HG03064 (cell line): ENCODE results near the gene JMJD4.

Source experiments
- ATAC-seq: cut with Tn5 transposase; IDR thresholded peaks from one replicate; pipeline ENCODE4 v1.9.1; 2021; ENCODE audit warnings: low read depth; ENCODE audit not compliant: unreplicated experiment

JMJD4 gene, protein sequence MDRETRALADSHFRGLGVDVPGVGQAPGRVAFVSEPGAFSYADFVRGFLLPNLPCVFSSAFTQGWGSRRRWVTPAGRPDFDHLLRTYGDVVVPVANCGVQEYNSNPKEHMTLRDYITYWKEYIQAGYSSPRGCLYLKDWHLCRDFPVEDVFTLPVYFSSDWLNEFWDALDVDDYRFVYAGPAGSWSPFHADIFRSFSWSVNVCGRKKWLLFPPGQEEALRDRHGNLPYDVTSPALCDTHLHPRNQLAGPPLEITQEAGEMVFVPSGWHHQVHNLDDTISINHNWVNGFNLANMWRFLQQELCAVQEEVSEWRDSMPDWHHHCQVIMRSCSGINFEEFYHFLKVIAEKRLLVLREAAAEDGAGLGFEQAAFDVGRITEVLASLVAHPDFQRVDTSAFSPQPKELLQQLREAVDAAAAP

DNA sequence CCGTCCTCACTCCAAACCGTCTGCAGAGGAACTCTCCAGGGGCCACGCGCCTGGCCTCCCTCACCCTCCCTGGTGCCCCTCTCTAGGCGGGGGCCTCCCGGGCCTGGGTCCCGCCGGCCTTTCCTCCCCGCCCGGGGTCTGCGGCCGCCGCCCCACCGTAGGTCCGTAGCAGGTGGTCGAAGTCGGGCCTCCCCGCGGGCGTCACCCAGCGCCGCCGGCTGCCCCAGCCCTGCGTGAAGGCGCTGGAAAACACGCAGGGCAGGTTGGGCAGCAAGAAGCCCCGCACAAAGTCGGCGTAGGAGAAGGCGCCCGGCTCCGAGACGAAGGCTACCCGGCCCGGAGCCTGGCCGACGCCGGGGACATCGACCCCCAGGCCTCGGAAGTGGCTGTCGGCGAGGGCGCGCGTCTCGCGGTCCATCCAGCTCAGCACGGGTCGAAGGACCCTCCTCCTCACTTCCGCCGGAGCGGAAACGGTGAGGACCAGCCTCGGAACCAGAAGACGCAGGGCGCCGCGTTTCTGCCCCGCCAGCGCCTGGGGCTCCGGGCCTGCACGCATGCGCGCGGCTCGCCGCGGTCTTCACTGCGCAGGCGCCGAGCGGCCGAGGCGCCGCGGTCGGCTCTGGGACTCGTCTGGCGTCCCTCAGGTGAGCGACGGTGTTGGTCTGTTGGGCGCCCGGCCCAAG is at the start of gene JMJD4, which contains the start of gene SNAP47:
Gene JMJD4 (minus strand): TSS at position 447 of the 683 bp plus-strand sequence. CDS start 29 bp downstream, at position 418.
Gene SNAP47 (plus strand): TSS at position 580 of the 683 bp plus-strand sequence. CDS start 12,302 bp downstream, outside the sequence.
- ATAC-seq = peak; percentile 92

DNA sequence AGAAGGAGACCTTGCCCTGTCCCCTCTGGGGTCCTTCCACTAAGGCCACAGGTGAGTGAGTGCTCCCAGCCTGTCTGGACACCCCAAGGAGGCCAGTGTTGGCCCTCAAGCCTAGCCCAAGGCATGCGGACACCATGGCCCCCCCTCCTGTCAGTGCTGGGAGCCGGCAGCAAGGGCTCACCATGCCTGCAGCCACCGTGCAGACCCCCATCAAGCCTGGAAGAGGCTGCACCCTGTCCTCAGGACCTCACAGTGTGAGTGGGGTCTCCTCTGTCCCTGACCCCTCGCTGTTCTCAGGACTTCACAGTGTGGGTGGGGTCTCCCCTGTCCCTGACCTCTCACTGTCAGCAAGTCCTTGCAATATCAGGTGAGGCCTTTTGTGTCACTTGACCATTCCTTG is 47.1 kb upstream of the JMJD4 start:
- no peak for ATAC-seq

DNA sequence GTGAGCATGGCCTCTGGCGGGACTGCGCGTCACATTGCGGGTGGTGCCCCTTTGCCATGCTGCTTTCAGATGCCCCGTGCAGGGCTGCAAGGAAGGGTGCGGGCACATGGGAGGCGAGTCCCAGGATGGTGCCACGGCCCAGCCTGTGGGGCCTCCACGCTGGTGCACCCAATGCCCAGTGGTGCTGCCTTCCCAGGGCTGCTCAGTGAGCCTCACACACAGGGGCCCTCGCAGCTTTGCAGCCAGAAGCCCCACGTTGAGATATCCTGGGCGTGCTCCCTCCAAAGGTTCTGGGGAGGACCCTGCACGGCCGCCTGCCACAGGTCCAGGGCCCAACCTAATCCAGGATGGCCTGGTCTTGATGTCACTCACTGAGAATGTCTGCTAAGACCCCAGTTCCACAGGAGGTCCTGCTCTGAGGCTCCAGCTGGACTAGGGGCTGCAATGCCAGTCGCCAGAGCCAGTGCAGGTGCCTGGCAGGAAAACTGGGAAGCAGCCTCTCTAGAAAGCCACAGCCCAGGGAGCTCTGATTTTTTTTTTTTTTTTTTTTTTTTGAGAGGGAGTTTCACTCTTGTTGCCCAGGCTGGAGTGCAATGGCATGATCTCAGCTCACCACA is 46.3 kb upstream of the JMJD4 start:
- ATAC-seq = no peak

DNA sequence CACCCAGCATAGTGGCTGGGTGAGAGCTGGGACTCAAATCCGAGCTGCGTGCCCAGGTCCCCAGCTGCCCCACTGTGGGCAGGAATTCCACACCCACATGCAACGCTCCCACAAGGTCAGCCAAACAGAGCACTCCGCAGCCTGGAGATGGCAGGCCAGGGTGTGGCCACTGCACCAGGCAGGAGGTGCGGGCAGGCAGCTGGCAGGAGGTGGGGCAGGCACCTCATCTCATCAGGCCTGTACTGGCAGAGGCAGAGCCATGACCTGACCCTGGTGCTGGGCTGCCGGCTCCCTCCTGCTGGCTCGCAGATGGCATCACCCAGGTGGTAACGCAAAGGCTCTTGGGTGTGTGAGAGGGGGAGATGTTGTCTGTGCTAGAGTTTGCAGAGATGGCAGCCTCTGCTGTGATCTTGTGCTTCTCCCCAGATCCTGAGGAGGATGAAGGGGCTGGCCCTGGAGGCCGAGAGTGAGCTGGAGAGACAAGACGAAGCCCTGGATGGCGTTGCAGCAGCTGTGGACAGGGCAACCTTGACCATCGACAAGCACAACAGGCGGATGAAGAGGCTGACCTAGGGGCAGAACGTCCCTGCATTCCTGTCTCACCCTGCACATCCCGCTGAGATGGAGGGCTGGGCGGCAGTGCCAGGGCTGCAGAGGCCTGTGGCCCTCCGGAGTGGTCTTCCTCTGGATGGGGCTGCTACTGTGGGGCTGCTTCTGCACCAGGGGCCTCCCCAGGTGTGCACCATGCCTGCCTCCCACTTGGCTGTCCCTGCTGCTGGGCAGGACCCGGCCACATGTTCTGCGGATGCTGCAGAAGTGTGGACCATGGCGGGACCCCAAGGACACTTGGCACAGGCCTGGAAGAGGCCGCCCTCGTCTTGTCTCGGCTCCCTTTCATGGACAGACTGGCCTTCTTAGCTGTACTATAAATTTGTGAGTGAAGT is 45.3 kb upstream of the JMJD4 start:
- no peak for ATAC-seq

DNA sequence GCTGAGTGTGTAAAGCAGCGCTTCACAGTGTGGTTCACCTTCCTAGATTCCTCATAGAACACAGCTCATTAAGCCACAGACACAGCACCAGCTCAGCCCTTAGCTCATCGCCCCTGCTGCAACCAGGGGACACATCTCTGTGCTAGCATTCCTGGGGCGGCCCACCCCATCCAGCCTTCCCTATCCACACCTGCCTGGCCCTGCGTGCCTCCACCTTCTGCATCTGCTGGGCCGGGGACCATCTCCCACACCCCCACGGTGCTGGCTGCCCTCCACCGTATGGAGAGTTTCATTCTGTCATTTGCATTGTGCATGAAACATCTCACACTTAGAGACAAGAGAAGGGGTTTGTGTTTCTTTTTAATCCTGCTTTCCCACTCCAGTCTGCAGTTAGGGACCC is 44.6 kb upstream of the JMJD4 start:
- ATAC-seq = no peak

DNA sequence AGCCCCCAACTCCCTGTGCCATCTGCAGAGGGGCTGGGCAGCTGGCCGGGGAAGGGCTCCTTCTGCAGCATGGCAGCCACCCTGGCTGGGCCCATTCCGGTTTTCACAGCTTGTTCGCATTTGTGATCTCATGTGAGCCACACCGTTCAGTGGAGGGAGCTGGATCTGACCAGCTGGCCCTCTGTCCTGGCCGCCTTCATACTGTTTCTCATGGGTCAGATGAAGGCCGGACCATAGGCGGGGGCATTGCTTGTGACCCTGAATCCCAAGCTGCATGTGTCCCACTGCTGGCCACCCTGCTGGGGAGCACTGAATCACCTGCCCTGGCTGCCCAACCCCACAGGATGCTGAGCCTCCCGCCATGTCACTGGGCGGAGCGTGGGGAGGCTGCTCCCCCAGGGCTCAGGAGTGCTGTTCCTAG is 43.9 kb upstream of the JMJD4 start:
- no peak for ATAC-seq

DNA sequence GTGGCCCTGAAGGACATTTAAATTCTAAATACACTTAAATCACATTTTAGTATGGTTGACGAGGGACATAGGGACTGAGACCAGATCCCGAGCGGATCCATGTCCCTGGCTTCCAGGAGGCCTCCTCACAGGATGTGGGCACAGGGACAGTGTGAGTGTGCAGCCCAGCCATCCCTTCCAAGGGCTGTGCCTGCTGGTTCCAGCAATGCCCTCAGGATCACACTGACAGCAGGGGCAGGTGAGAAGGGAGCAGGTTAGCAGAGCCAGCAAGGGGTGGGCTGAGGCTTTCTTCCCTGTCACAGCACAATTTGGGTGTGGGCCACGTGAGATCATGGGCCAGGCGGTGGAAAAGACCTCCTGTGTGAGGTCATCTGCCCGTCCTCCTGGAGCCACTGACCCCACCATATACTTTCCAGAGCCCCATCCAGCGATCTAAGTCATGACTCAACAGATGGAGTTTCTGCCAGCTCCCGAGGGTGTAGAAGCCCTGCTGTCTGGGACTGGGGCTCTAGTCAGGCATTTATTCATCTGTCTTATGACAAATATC is 43.4 kb upstream of the JMJD4 start:
- no peak for ATAC-seq

DNA sequence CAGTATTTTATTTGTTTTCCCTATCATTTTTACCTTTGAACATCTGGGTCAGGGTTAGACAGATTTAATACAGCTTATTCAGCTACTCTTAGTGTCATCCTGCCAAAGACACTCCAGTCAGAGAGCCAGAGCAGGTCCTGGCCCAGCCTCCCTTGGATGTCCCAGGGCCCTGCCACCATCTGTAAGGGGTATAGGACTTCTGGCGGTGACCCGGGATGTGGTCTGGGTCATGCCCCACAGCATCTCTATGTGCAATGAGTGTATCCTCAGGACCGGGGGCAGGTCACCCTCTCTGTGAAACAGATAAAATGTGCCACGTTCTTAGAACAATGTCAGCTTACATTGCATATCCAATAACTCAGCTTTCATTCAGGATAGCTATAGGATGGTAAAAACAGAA is 42.5 kb upstream of the JMJD4 start:
- ATAC-seq = no peak

DNA sequence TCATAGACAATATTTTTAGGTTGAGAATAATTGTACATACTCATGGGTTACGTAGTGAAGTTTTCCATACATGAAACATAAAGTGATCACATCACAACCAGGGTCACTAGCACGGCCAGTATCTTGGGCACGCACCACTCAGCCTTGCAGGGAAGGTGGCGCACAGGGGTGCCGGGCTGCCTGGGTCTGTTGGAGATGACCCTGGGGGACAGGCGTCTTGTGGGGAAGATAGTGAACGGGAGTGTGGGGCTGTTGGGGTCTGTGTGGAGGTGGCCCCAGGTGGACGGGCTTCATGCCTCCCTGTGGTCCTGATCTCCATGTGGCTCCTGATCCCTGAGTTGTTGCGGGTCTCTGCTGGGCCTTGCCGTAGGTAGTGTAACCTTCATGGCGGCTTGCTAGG is 42.1 kb upstream of the JMJD4 start:
- ATAC-seq = no peak

DNA sequence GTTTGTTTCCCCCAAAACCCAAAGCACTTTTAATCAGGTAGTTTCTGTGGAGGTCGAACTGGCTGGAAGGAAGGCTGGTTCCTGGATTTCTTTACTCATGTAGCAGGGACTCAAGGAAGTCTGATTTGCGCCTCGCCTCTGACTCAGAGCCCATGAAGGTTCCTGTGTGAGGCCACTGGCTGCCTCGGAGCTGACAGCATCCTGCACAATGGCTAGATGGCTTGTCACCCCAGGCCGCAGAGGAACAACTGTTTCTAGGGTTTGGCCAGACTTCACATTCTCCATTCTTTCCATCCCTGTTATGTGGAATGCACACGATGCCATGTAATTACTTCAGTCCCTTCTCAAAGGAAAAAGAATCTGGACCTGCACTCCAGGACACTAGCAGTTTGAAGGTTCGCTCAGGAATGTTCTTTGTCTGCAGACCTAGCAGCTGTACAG is 41.2 kb upstream of the JMJD4 start:
- ATAC-seq = no peak

DNA sequence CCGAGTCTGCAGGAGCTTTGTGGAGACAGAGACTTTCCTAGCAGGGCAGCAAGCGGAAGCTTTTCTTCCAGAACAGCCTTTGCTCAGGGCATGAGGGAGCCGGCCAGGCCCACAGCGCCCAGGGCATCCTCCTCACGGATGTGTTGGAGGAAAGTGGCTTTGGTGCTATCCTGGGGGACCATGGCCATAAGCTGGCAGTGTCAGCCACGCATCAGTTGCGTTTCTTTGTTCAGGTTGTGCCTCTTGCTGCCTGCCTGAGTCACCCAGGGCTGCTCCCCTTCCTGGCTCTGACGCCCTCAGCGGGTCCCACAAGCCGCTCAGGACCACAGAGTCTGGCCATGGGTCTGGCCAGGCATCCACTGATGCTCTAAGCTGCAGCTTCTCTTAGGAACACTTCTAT is 40.7 kb upstream of the JMJD4 start:
- no peak for ATAC-seq

DNA sequence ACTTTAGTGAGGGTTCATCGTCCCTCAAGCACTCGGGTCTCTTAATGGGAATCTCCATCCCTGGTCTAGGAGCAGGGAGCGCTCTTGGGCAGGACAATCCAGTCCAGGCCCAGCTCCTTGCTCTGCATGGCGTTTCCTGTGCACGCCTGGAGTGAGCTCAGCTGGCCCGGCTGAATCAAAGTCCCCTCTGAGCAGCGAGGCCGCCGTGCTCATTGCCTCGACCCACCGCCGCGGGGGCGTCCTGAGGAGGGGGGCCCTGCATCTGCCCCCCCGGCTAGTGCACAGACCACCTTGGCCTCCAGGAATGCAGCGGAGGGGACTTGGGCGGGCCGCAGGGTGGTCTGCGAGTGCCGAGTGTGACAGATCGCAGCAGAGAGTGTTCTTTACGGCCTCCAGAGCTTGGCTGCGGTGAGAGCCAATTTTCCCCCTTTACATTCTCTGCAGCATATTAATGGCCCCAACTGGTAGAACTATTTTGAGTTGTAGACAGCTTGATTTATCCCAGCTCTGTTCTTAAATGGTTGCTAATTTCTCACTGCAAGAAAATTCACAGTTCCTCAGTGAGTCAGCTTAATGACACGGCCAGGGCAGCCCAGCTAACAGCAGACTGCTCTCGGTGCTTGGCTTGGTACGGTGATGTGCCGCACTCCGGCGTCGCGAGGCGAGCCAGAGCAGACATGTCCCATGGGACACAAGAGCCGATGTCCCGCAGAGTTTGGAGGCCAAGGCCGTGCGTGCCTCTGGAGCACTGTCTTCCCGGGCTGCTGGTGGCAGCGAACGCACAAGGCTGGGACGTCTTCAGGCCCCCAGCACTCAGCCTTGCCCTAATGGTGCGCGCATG is 39.9 kb upstream of the JMJD4 start:
- no peak for ATAC-seq

DNA sequence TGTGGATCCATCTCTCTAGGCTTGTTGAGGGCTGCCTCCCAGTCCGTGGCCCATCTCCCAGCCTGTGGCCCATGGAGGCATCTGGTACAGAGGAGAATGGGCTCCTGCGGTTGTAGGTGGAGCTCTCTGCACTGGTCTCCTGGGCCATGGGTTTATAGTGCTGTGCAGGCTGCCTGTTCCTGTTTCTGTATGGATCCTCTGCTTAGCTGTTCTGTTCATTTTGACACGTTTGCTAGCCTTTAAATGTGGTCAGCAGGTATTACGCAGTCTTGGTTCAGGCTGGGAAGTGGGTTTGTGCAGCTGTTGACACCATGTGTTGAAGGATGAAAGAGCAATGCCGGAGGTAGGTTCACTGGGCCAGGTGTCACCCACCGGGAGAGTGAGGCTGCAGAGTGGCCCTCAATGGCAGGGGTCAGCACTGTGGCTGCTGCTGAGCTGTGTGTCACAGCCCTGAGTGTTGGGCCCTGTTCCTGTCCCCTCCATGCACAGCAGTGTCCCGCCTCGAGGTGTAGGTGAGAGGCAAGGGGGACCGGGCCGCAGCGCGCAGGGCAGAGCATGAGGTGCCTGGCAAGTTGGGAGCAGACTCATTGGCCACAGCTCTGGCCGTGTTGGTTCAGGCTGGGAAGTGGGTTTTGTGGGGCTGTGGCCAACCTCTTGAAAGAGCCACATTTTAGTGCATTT is 39.1 kb upstream of the JMJD4 start:
- no peak for ATAC-seq

DNA sequence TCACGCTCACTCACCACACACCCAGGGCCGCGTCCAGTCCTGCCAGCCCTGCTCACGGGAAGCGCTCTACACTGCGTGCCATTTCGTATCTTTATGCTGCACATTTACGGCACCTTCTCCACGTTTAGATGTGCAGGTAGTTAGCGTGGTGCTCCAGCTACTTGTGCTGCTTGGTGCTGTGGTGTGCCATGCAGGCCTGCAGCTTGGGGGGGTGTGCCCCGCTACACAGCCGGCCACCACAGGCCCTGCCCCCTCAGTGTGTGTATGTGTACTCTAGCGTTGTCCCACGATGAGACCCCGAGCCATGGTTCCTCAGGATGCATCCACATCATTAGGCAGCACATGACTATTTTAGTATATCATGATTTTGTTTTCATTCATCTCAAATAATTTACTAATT is 38.5 kb upstream of the JMJD4 start:
- no peak for ATAC-seq

DNA sequence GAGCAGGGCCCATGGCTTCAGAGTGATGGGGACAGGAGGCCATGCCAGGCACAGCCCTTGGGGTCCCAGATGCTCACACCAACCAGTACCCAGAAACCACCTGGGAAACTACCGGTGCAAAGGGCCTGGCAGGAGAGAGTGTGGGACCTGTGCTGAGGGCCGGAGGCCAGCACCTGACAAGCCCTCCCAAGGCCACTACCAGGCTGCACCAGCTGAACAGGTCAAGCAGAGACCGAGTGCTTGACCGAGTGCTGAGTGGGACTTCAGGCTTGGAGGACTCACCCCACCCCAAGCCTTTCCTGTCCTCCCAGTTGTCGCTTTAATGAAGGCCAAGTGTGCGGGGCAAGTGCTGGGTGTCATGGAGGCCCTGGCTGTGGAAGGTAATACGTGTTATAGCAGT is 36.7 kb upstream of the JMJD4 start:
- ATAC-seq = no peak

DNA sequence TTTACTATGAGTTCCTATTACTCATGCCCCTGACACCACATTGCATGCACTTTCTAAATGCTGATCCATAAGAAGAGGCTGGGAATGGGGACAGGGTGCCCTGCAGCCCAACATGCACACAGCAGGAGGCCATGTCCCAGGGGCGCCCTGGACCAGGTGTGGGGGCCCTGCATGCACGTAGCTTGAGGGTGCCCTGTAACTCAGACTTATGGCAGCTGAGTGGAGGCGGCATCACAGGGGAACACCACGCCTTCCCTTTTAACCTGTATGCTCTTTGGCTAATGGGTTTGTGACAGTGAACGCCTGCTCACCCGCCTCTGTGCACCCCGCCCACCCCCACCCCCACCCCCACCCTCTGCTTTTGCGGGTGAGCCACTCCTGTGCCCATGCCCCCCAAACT is 36.2 kb upstream of the JMJD4 start:
- ATAC-seq = no peak

DNA sequence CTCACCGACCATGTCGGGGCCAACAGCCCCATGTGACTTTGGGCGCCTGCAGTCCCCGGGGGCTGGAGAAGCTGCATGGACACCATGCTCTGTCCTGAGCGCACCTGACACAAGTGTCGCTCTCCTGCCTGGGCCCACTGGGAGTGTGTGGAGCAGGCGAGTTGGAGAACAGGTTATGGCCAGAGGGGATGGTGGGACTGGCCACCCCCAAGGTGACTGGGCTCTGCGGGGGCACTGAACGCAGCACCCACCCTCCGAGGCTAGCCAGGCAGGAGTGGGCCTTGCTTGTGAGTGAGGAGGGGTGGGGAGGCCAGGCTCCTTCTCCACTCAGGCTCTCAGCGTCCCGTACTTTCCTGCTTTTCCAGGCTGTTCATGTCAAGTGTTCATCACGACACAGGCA is 35.7 kb upstream of the JMJD4 start:
- no peak for ATAC-seq

DNA sequence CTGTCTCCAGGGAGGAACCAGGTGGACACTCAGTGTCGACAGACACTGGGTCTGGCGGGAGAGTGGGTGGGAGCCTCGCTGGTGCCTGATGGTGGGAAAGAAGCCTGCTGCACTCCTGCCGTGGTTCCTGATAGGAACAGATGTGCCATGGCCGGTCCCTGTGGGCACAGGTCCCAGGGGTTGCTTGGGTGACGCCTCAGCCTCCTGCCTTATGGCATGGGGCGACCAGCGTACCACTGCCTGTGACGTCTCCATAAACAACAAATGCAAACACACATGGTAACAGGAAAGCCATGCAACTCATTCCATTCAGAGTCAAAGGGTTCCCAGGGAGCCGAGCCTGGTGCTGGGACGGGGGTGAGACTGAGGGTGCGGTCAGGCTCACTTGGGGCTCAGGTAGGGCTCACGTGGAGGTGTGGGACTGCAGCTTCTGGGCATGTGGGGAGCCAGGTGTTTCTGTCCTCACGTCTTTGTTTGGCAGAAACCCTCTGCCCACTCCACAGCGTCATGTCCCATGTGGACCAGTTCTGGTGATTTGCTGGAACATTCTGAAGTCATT is 34.9 kb upstream of the JMJD4 start:
- no peak for ATAC-seq
